Fibroblast of lung (primary cell): Measurements from ENCODE around the gene CTAG1A.
"Not testable (repeated sequence)": the region's sequence is repeated elsewhere in the genome, so short reads cannot be mapped to it uniquely, and the experiment has no call there.

Source experiments
- EZH2 ChIP-seq: IDR thresholded peaks from 2 replicates; pipeline ENCODE4 v1.5.1; 2012; ENCODE audit warnings: low read length, control low read depth, mild to moderate bottlenecking; ENCODE audit errors: missing control alignments
- TF ChIP-seq, protein P1 (sequence below), 2 donors: IDR thresholded peaks in 1 of 2; conservative IDR thresholded peaks in 1 of 2; 1 replicate in 1 of 2; 2 replicates in 1 of 2; pipeline ENCODE4 v1.5.1; 2011 to 2012; ENCODE audit warnings: low read length in 2 of 2, control low read depth in 1 of 2, inconsistent platforms in 1 of 2, low read depth in 1 of 2, mild to moderate bottlenecking in 1 of 2

DNA sequence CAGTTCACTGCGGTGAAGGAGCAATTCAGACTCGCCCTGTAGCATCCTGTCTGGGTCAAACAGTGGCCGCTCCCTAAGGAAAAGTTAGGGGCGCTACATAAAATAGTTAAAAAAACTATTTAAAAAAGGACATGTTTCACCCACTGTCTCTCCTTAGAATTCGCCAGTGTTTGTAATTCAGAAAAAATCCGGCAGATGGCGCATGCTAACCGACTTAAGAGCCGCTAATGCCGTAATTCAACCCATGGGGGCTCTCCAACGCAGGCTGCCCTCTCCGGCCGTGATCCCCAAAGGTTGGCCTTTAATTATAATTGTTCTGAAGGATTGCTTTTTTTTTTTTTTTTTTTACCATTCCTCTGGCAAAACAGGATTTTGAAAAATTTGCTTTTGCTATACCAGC lies 5.5 kb downstream of the CTAG1A start:
- TF ChIP-seq, protein P1, sequence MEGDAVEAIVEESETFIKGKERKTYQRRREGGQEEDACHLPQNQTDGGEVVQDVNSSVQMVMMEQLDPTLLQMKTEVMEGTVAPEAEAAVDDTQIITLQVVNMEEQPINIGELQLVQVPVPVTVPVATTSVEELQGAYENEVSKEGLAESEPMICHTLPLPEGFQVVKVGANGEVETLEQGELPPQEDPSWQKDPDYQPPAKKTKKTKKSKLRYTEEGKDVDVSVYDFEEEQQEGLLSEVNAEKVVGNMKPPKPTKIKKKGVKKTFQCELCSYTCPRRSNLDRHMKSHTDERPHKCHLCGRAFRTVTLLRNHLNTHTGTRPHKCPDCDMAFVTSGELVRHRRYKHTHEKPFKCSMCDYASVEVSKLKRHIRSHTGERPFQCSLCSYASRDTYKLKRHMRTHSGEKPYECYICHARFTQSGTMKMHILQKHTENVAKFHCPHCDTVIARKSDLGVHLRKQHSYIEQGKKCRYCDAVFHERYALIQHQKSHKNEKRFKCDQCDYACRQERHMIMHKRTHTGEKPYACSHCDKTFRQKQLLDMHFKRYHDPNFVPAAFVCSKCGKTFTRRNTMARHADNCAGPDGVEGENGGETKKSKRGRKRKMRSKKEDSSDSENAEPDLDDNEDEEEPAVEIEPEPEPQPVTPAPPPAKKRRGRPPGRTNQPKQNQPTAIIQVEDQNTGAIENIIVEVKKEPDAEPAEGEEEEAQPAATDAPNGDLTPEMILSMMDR (conservative IDR thresholded peaks at IDR 0.05 in 1 of 2, IDR thresholded peaks at IDR 0.05 in 1 of 2; ENCODE audit: low read depth in 1 of 2, low read length in 2 of 2): not testable (repeated sequence)
- TF ChIP-seq EZH2: not testable (repeated sequence)
